H9 (cell line): ENCODE results near the gene DNMT3L. TPM values are rescaled to one million over a fixed set of nuclear protein-coding genes. Genes with fewer than 3 reads are reported as not detected.

Experiments
- DNase-seq: peaks from one replicate; pipeline ENCODE4 v3.0.0-alpha.2; 2017
- H2AFZ ChIP-seq: one replicate; pipeline ENCODE4 v1.6.1; 2013; ENCODE audit warnings: mild to moderate bottlenecking, low read length, control low read depth, moderate library complexity
- H2AK5ac ChIP-seq: 2 replicates; pipeline ENCODE4 v1.6.1; 2013; ENCODE audit warnings: low read length, control low read depth, mixed read lengths; ENCODE audit not compliant: insufficient read length
- H2BK120ac ChIP-seq: one replicate; pipeline ENCODE4 v1.6.1; 2013; ENCODE audit warnings: low read depth, mild to moderate bottlenecking, low read length, control low read depth, inconsistent platforms; ENCODE audit not compliant: poor library complexity, severe bottlenecking
- H2BK12ac ChIP-seq: 2 replicates; pipeline ENCODE4 v1.6.1; 2013; ENCODE audit warnings: low read length, control low read depth, mixed read lengths, low read depth; ENCODE audit not compliant: insufficient read length
- H2BK15ac ChIP-seq: 2 replicates; pipeline ENCODE4 v1.6.1; 2013; ENCODE audit warnings: low read depth, low read length, control low read depth
- H2BK20ac ChIP-seq: one replicate; pipeline ENCODE4 v1.6.1; 2013; ENCODE audit warnings: low read depth, mild to moderate bottlenecking, low read length, control low read depth, inconsistent platforms; ENCODE audit not compliant: poor library complexity, severe bottlenecking
- H2BK5ac ChIP-seq: 2 replicates; pipeline ENCODE4 v1.6.1; 2013; ENCODE audit warnings: low read length, control low read depth, mixed read lengths; ENCODE audit not compliant: insufficient read length
- H3K14ac ChIP-seq: 2 replicates; pipeline ENCODE4 v1.6.1; 2013; ENCODE audit warnings: low read length, control low read depth; ENCODE audit not compliant: insufficient read depth
- H3K18ac ChIP-seq: 2 replicates; pipeline ENCODE4 v1.6.1; 2013; ENCODE audit warnings: low read depth, mild to moderate bottlenecking, mixed read lengths, low read length, control low read depth; ENCODE audit not compliant: insufficient read length
- H3K23ac ChIP-seq: 2 replicates; pipeline ENCODE4 v1.6.1; 2013; ENCODE audit warnings: low read length, control low read depth, mixed read lengths, low read depth; ENCODE audit not compliant: insufficient read length
- H3K23me2 ChIP-seq: 2 replicates; pipeline ENCODE4 v1.6.1; 2013; ENCODE audit warnings: low read depth, mild to moderate bottlenecking, mixed read lengths, low read length, control low read depth; ENCODE audit not compliant: insufficient read length, poor library complexity, severe bottlenecking
- H3K27ac ChIP-seq: 2 replicates; pipeline ENCODE4 v1.5.1; 2013; ENCODE audit warnings: low read length, control low read depth, mixed read lengths, low read depth; ENCODE audit not compliant: insufficient read length
- H3K27me3 ChIP-seq: 2 replicates; pipeline ENCODE4 v1.6.1; 2013; ENCODE audit warnings: low read length, control low read depth, inconsistent platforms; ENCODE audit not compliant: insufficient read depth
- H3K4ac ChIP-seq: 2 replicates; pipeline ENCODE4 v1.6.1; 2013; ENCODE audit warnings: low read depth, mild to moderate bottlenecking, control low read depth, inconsistent platforms, low read length, moderate library complexity
- H3K4me1 ChIP-seq: 2 replicates; pipeline ENCODE4 v1.6.1; 2013; ENCODE audit warnings: low read length, control low read depth, inconsistent platforms; ENCODE audit not compliant: insufficient read depth
- H3K4me2 ChIP-seq: 2 replicates; pipeline ENCODE4 v1.6.1; 2013; ENCODE audit warnings: low read length, control low read depth, mixed read lengths; ENCODE audit not compliant: insufficient read length, insufficient read depth
- H3K56ac ChIP-seq: 2 replicates; pipeline ENCODE4 v1.6.1; 2013; ENCODE audit warnings: low read depth, mild to moderate bottlenecking, mixed read lengths, low read length, control low read depth; ENCODE audit not compliant: insufficient read length
- H3K79me1 ChIP-seq: 2 replicates; pipeline ENCODE4 v1.6.1; 2013; ENCODE audit warnings: low read depth, mild to moderate bottlenecking, moderate library complexity, low read length, control low read depth, inconsistent platforms; ENCODE audit not compliant: insufficient read depth, poor library complexity, severe bottlenecking
- H3K79me2 ChIP-seq: 2 replicates; pipeline ENCODE4 v1.6.1; 2013; ENCODE audit warnings: low read length, control low read depth, inconsistent platforms; ENCODE audit not compliant: insufficient read depth
- H3K9ac ChIP-seq: 2 replicates; pipeline ENCODE4 v1.6.1; 2013; ENCODE audit warnings: low read length, control low read depth, mixed read lengths; ENCODE audit not compliant: insufficient read length; ENCODE audit errors: extremely low read depth
- H3K9me3 ChIP-seq: one replicate; pipeline ENCODE4 v1.6.1; 2013; ENCODE audit warnings: low read depth, low read length, inconsistent platforms; ENCODE audit not compliant: control insufficient read depth
- H3T11ph ChIP-seq: one replicate; pipeline ENCODE4 v1.6.1; 2013; ENCODE audit warnings: mild to moderate bottlenecking, low read length, control low read depth, inconsistent platforms
- H4K20me1 ChIP-seq: one replicate; pipeline ENCODE4 v1.6.1; 2013; ENCODE audit not compliant: control insufficient read depth, insufficient read length, insufficient read depth
- H4K5ac ChIP-seq: 2 replicates; pipeline ENCODE4 v1.6.1; 2013; ENCODE audit warnings: low read depth, mild to moderate bottlenecking, mixed read lengths, low read length, control low read depth; ENCODE audit not compliant: insufficient read length
- H4K8ac ChIP-seq: replicated peaks from 2 replicates; pipeline ENCODE4 v1.6.1; 2013; ENCODE audit warnings: low read length, control low read depth, mixed read lengths, low read depth; ENCODE audit not compliant: insufficient read length
- H4K91ac ChIP-seq: 2 replicates; pipeline ENCODE4 v1.6.1; 2013; ENCODE audit warnings: low read depth, mild to moderate bottlenecking, moderate library complexity, mixed read lengths, low read length, control low read depth; ENCODE audit not compliant: insufficient read length
- H3K27ac Mint-ChIP-seq, 3 experiments: 2 replicates in 2 of 3; 3 replicates in 1 of 3; pipeline ENCODE4 v1.8.0; 2020 to 2021; ENCODE audit warnings: mixed read lengths in 3 of 3, mild to moderate bottlenecking in 1 of 3, moderate library complexity in 1 of 3
- H3K27me3 Mint-ChIP-seq: 2 replicates; pipeline ENCODE4 v1.8.0; 2021; ENCODE audit warnings: low read depth, mild to moderate bottlenecking, moderate library complexity, mixed read lengths
- H3K36me3 Mint-ChIP-seq, 3 experiments: 2 replicates in 2 of 3; 3 replicates in 1 of 3; pipeline ENCODE4 v1.8.0; 2020 to 2021; ENCODE audit warnings: low read depth in 3 of 3, mixed read lengths in 3 of 3; ENCODE audit not compliant: insufficient read depth in 1 of 3
- H3K4me1 Mint-ChIP-seq, 2 experiments: 2 replicates each; pipeline ENCODE4 v1.8.0; 2020; ENCODE audit warnings: mixed read lengths in 2 of 2
- H3K4me3 Mint-ChIP-seq, 2 experiments: 2 replicates in 1 of 2; 3 replicates in 1 of 2; pipeline ENCODE4 v1.8.0; 2020 to 2021; ENCODE audit warnings: mild to moderate bottlenecking in 2 of 2, mixed read lengths in 2 of 2, moderate library complexity in 1 of 2
- H3K9me3 Mint-ChIP-seq, 2 experiments: 2 replicates in 1 of 2; 3 replicates in 1 of 2; pipeline ENCODE4 v1.8.0; 2020; ENCODE audit warnings: mild to moderate bottlenecking in 2 of 2, mixed read lengths in 2 of 2, moderate library complexity in 1 of 2
- WGBS: extraction: QIAGEN DNeasy Blood & Tissue Kit; methylation state at CpG from one replicate; pipeline ENCODE4 v1.1.7; 2013; ENCODE audit warnings: missing lambda C conversion rate, low lambda C conversion rate, mixed read lengths; ENCODE audit not compliant: insufficient read length; ENCODE audit errors: extremely low coverage; 5-methylcytosine and 5-hydroxymethylcytosine counted together
- total RNA-seq: library from RNA; stranded (reverse); gene quantifications from 2 replicates; pipeline ENCODE4 v1.2.1, GENCODE V29; 2021
- TF ChIP-seq, protein P1 (sequence below): fragments of 200-600 bp; sonication (generic); conservative IDR thresholded peaks from 3 replicates; pipeline ENCODE4 v1.8.0; 2021; ENCODE audit warnings: antibody characterized with exemption, mild to moderate bottlenecking

Gene DNMT3L
- total RNA-seq, 1 experiment from 2014 or later = 0.77 TPM

DNA sequence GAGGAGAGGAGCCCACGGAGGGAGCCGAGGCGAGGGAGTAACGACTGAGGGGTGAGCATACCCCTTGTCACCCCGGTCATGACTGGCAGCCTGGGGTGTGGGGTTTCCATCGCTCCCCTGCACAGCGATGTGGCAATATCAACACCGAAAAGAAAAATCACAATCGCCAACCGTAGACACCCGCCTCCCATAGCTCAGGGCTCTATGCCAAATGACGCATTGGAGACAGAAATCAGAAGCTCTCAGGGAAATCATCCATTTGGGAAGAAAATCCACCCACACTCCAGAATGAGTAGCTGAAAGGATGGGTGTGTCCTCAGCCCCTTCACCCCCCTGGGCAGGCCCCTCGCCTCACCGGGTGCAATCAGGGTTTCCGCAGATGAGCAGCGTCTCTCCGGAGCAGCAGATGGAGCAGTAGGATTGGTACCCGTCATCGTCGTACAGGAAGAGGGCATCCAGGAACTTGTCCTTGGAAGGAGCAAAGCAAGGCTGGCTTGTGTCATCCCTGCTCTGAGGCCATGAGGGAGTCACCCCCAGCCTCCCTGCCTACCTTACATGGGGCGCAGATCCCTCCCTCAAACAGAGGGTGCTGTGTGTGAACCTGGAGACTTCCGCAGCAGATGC lies 2.5 kb downstream of the DNMT3L start:
- Mint-ChIP-seq H3K36me3 (no peaks in the 10 kb centered on the region; a peak in 1 of 7 replicates), H3K27ac (no peak overlapping the region), H3K4me3 (no peak overlapping the region), H3K27me3 (peaks cover 10% of the 10 kb centered on the region), H3K4me1 (peaks cover 6 to 7% of the 10 kb centered on the region in 2 experiments), H3K9me3 (no peaks in the 10 kb centered on the region)
- Histone ChIP-seq H3K27me3 (no peaks in the 10 kb centered on the region), H3K14ac (no peak overlapping the region), H2AK5ac (no peak overlapping the region), H3K9ac (no peak overlapping the region), H3K79me2 (no peaks in the 10 kb centered on the region), H2BK20ac (no peak overlapping the region), H2BK12ac (no peak overlapping the region), H3K27ac (no peak overlapping the region), H3K18ac (no peak overlapping the region), H2AFZ (no peak overlapping the region), H3K9me3 (no peaks in the 10 kb centered on the region), H2BK120ac (no peak overlapping the region), H3K56ac (no peak overlapping the region), H3K4me2 (no peak overlapping the region), H4K91ac (no peak overlapping the region), H3K23me2 (no peaks in the 10 kb centered on the region), H3K4me1 (no peaks in the 10 kb centered on the region; the same call in 1 of the 2 replicates), H3K79me1 (no peaks in the 10 kb centered on the region), H3K23ac (no peak overlapping the region), H2BK5ac (no peak overlapping the region), H4K5ac (no peak overlapping the region), H3T11ph (no peak overlapping the region), H3K4ac (no peak overlapping the region), H4K8ac (no peak overlapping the region), H2BK15ac (no peak overlapping the region), H4K20me1 (no peaks in the 10 kb centered on the region)
- DNase-seq = no peak
- WGBS = no CpG with 5 or more reads among the region's 22 CpGs
- TF ChIP-seq, protein P1, sequence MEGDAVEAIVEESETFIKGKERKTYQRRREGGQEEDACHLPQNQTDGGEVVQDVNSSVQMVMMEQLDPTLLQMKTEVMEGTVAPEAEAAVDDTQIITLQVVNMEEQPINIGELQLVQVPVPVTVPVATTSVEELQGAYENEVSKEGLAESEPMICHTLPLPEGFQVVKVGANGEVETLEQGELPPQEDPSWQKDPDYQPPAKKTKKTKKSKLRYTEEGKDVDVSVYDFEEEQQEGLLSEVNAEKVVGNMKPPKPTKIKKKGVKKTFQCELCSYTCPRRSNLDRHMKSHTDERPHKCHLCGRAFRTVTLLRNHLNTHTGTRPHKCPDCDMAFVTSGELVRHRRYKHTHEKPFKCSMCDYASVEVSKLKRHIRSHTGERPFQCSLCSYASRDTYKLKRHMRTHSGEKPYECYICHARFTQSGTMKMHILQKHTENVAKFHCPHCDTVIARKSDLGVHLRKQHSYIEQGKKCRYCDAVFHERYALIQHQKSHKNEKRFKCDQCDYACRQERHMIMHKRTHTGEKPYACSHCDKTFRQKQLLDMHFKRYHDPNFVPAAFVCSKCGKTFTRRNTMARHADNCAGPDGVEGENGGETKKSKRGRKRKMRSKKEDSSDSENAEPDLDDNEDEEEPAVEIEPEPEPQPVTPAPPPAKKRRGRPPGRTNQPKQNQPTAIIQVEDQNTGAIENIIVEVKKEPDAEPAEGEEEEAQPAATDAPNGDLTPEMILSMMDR = no peak
